OCI-LY1 (cell line): ENCODE measurements around the gene DPPA2.

Source experiments
- H2AFZ ChIP-seq: fragments of 200-600 bp; sonication (generic), shearing (Covaris generic); 2 replicates; pipeline ENCODE4 v1.6.0; 2014; ENCODE audit warnings: antibody characterized with exemption, mild to moderate bottlenecking, low read length
- H3F3A ChIP-seq: fragments of 200-600 bp; sonication (generic), shearing (Covaris generic); 2 replicates; pipeline ENCODE4 v1.6.0; 2014; ENCODE audit warnings: mild to moderate bottlenecking, antibody characterized with exemption, low read length, moderate library complexity; ENCODE audit not compliant: insufficient read depth
- H3K27ac ChIP-seq: fragments of 200-600 bp; sonication (generic); 2 replicates; pipeline ENCODE4 v1.5.1; 2014; ENCODE audit warnings: low read length, mixed run types, mild to moderate bottlenecking, low read depth; ENCODE audit not compliant: poor library complexity, severe bottlenecking
- H3K27me3 ChIP-seq: fragments of 200-600 bp; sonication (generic); 2 replicates; pipeline ENCODE4 v1.6.0; 2014; ENCODE audit warnings: antibody characterized with exemption, mild to moderate bottlenecking, low read length, moderate library complexity; ENCODE audit not compliant: insufficient read depth
- H3K36me3 ChIP-seq: fragments of 200-600 bp; sonication (generic); 2 replicates; pipeline ENCODE4 v1.6.1; 2014; ENCODE audit warnings: mild to moderate bottlenecking, antibody characterized with exemption, low read length, moderate library complexity, mixed read lengths; ENCODE audit not compliant: insufficient read depth
- H3K4me1 ChIP-seq: fragments of 200-600 bp; sonication (generic); 2 replicates; pipeline ENCODE4 v1.5.1; 2014; ENCODE audit warnings: mild to moderate bottlenecking, low read length, moderate library complexity; ENCODE audit not compliant: insufficient read depth, severe bottlenecking
- H3K4me2 ChIP-seq: fragments of 200-600 bp; sonication (generic), shearing (Covaris generic); 2 replicates; pipeline ENCODE4 v1.6.1; 2014; ENCODE audit warnings: low read length
- H3K4me3 ChIP-seq: fragments of 200-600 bp; sonication (generic); 2 replicates; pipeline ENCODE4 v1.5.1; 2014; ENCODE audit warnings: low read length, low read depth, mild to moderate bottlenecking, mixed read lengths; ENCODE audit not compliant: poor library complexity, severe bottlenecking
- H3K79me2 ChIP-seq: fragments of 200-600 bp; shearing (Covaris generic); 2 replicates; pipeline ENCODE4 v1.6.1; 2016; ENCODE audit warnings: mixed run types, low read length, mixed read lengths; ENCODE audit not compliant: insufficient read depth
- H3K9ac ChIP-seq: fragments of 200-600 bp; sonication (generic), shearing (Covaris generic); 2 replicates; pipeline ENCODE4 v1.6.1; 2014; ENCODE audit warnings: mild to moderate bottlenecking, low read length, mixed read lengths
- H3K9me2 ChIP-seq: fragments of 200-600 bp; sonication (generic), shearing (Covaris generic); 2 replicates; pipeline ENCODE4 v1.6.1; 2014; ENCODE audit warnings: low read depth, mild to moderate bottlenecking, low read length, mixed read lengths
- H3K9me3 ChIP-seq: fragments of 200-600 bp; shearing (Covaris generic); 2 replicates; pipeline ENCODE4 v1.6.1; 2014; ENCODE audit warnings: low read length, mixed read lengths
- H4K20me1 ChIP-seq: fragments of 200-600 bp; sonication (generic), shearing (Covaris generic); 2 replicates; pipeline ENCODE4 v1.6.0; 2016; ENCODE audit warnings: mild to moderate bottlenecking, low read length; ENCODE audit not compliant: insufficient read depth
- EZH2 ChIP-seq: fragments of 200-600 bp; sonication (generic), shearing (Covaris generic); IDR thresholded peaks from 2 replicates; pipeline ENCODE4 v1.8.0; 2017; ENCODE audit warnings: borderline replicate concordance, mixed run types, mild to moderate bottlenecking, antibody characterized with exemption, low read length, moderate library complexity, mixed read lengths
- TF ChIP-seq, protein P1 (sequence below): fragments of 200-600 bp; sonication (generic), shearing (Covaris generic); IDR thresholded peaks from 2 replicates; pipeline ENCODE4 v1.5.1; 2017; ENCODE audit warnings: mild to moderate bottlenecking, antibody characterized with exemption, low read length, moderate library complexity, mixed read lengths

DPPA2 gene

DNA sequence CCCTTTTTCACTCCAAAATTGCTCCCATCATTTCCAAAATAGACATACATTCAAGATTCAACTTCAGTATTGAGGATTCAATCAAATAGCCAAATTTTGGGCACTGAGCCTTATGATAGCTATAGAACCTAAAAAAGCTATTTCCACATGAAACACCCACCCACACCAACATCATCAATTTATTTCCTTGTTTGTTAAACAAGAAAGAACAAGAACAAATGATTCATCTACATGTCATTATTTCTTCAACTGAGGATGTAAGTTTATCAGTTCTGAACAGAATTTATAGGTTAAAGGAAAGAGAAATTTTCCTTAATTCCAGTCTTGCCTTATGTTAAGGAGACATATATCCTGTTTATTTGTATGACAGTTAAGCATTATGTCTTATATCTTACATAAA, 32.2 kb downstream of the DPPA2 start:
- H3K9ac ChIP-seq: no peak overlapping the region
- no peak overlapping the region for H3K4me3 ChIP-seq
- TF ChIP-seq EZH2: no peak
- TF ChIP-seq, protein P1, sequence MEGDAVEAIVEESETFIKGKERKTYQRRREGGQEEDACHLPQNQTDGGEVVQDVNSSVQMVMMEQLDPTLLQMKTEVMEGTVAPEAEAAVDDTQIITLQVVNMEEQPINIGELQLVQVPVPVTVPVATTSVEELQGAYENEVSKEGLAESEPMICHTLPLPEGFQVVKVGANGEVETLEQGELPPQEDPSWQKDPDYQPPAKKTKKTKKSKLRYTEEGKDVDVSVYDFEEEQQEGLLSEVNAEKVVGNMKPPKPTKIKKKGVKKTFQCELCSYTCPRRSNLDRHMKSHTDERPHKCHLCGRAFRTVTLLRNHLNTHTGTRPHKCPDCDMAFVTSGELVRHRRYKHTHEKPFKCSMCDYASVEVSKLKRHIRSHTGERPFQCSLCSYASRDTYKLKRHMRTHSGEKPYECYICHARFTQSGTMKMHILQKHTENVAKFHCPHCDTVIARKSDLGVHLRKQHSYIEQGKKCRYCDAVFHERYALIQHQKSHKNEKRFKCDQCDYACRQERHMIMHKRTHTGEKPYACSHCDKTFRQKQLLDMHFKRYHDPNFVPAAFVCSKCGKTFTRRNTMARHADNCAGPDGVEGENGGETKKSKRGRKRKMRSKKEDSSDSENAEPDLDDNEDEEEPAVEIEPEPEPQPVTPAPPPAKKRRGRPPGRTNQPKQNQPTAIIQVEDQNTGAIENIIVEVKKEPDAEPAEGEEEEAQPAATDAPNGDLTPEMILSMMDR: no peak
- no peaks in the 10 kb centered on the region for H3K79me2 ChIP-seq
- no peaks in the 10 kb centered on the region for H3K27me3 ChIP-seq
- no peak overlapping the region for H3K27ac ChIP-seq
- H4K20me1 ChIP-seq: no peaks in the 10 kb centered on the region
- no peaks in the 10 kb centered on the region for H3F3A ChIP-seq
- no peaks in the 10 kb centered on the region for H3K4me1 ChIP-seq
- no peaks in the 10 kb centered on the region for H3K9me3 ChIP-seq
- no peaks in the 10 kb centered on the region for H3K9me2 ChIP-seq
- no peak overlapping the region for H2AFZ ChIP-seq
- no peak overlapping the region for H3K4me2 ChIP-seq
- H3K36me3 ChIP-seq: no peaks in the 10 kb centered on the region

DNA sequence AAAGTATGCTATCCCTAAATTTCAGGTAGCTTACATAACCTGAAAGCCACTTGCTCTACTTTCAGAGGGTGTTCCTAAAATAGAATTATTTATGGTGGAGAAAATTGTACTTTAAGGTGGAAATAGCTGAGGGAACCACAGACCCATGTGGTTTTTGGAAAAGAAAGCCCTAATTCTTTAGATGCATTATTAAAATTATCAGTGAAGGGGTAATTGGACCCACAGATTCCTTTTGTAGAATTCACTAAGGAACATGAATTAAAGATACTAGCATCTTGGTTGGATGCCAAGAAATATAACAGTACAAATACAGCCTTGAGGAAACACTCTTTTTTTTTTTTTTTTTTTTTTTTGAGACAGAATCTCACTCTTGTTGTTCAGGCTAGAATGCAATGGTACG, 37.8 kb downstream of the DPPA2 start:
- no peak overlapping the region for H3K9ac ChIP-seq
- H3K9me2 ChIP-seq: no peaks in the 10 kb centered on the region

DNA sequence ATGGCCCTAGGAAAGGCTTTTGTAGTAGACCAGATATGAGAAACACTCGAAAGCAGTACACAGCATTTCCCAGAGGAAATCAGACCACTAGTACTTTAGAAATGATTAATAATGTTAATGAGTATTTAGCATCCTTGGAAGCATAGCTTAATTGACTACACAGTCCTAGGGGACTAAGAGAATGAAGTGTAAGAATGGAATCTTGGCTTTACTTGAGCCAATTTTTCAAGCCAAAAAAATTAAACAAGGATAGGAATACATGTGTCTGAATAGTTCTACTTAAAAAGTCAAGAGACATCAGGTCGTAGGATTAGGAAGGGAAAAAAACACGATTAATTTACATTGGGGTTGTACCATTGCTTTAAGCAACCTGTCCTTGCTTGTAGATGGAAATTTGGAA, 38.2 kb downstream of the DPPA2 start:
- no peaks in the 10 kb centered on the region for H3K27me3 ChIP-seq
- H3K36me3 ChIP-seq: no peaks in the 10 kb centered on the region
- H3K79me2 ChIP-seq: no peaks in the 10 kb centered on the region
- no peak overlapping the region for H2AFZ ChIP-seq
- H3F3A ChIP-seq: no peaks in the 10 kb centered on the region
- no peak for TF ChIP-seq EZH2
- TF ChIP-seq, protein P1: no peak
- H3K4me1 ChIP-seq: no peaks in the 10 kb centered on the region
- H3K27ac ChIP-seq: no peak overlapping the region
- H3K9me2 ChIP-seq: no peaks in the 10 kb centered on the region
- no peaks in the 10 kb centered on the region for H4K20me1 ChIP-seq
- H3K4me2 ChIP-seq: no peak overlapping the region
- no peak overlapping the region for H3K9ac ChIP-seq
- no peaks in the 10 kb centered on the region for H3K9me3 ChIP-seq
- no peak overlapping the region for H3K4me3 ChIP-seq

More for the DNA sequence above, 37.8 kb downstream of the DPPA2 start:
- H2AFZ ChIP-seq: no peak overlapping the region
- TF ChIP-seq EZH2: no peak
- TF ChIP-seq, protein P1: no peak
- H3K27ac ChIP-seq: no peak overlapping the region
- H4K20me1 ChIP-seq: no peaks in the 10 kb centered on the region
- no peaks in the 10 kb centered on the region for H3K79me2 ChIP-seq
- H3K4me1 ChIP-seq: no peaks in the 10 kb centered on the region
- no peaks in the 10 kb centered on the region for H3K36me3 ChIP-seq
- no peak overlapping the region for H3K4me3 ChIP-seq
- H3F3A ChIP-seq: no peaks in the 10 kb centered on the region
- H3K9me3 ChIP-seq: no peaks in the 10 kb centered on the region
- no peak overlapping the region for H3K4me2 ChIP-seq
- H3K27me3 ChIP-seq: no peaks in the 10 kb centered on the region
